Ovary (tissue), 3 donors: ENCODE data around the gene KLHL28.

Experiments used
- CTCF ChIP-seq, 3 donors: fragments of 450-650 bp in 2 of 3; fragments of 200-600 bp in 1 of 3; IDR thresholded peaks; one replicate each; pipeline versions ENCODE4 v1.5.1 to v1.8.0; 2016 to 2022; ENCODE audit warnings: antibody characterized with exemption in 3 of 3, mild to moderate bottlenecking in 1 of 3
- POLR2A ChIP-seq: fragments of 450-650 bp; IDR thresholded peaks from one replicate; pipeline ENCODE4 v1.6.1; 2017; ENCODE audit warnings: antibody characterized with exemption, mild to moderate bottlenecking, moderate library complexity
- donor health status: DM: no; HTN: no; CAD: no.

GRCh38 chr14:44963044-44963528 lies 1.3 kb upstream of the KLHL28 start:
- TF ChIP-seq CTCF (IDR thresholded peaks at IDR 0.05) = no peak
- no peak for TF ChIP-seq POLR2A
